GM12892 (cell line): ENCODE measurements around the gene TDRD3.

Experiments
- POLR2A ChIP-seq: IDR thresholded peaks from 2 replicates; pipeline ENCODE4 v1.6.1; 2011; ENCODE audit warnings: low read depth, low read length, control low read depth
- POLR2AphosphoS5 ChIP-seq: IDR thresholded peaks from 2 replicates; pipeline ENCODE4 v1.6.1; 2011; ENCODE audit warnings: low read depth, low read length, control low read depth

GRCh38 chr13:60492187-60492586, 95.2 kb downstream of the TDRD3 start:
- TF ChIP-seq POLR2A (no peak), POLR2AphosphoS5 (no peak)
